HG03066 (cell line): Measurements from ENCODE around the gene PRKAG2.
"Not testable (repeated sequence)": the region's sequence is repeated elsewhere in the genome, so short reads cannot be mapped to it uniquely, and the experiment has no call there.

Source experiments
- ATAC-seq: cut with Tn5 transposase; IDR thresholded peaks from one replicate; pipeline ENCODE4 v1.9.1; 2021; ENCODE audit warnings: low read depth; ENCODE audit not compliant: unreplicated experiment

Gene PRKAG2

GRCh38 chr7:151552352-151553028, 324.4 kb downstream of the PRKAG2 start:
- no peak for ATAC-seq

- ATAC-seq: no peak
These were observed 325.1 kb downstream of the PRKAG2 start for GRCh38 chr7:151551820-151552219.

DNA sequence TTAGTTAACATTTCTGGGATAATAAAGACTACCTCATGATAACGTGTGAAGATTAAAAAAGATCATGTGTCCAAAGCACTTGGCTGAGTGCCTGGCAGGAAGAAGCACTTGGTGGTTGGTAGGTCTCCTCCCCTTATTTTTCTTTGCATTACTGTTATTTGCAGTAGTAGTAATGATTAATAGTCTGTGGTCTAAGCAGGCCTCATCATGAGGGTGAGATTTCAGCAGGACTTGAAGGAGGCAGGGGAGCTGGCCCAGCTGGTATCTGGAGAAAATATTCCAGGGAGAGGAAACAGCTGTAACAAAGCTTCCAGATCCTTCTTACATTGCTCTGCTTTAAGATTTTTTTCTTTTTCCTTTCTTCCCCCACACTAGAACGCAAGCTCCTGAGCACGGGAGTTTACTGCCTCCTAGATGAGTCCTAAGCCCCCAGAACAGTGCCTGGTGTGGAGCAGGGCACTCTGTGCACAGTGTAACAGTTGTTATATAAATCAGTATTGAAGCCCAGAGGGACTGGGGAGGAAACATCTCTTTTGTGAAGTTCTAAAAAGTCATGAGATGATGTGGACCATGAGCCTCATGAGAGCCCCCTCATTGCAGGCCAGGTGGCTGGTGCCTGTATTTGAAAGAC, 326.1 kb downstream of the PRKAG2 start:
- no peak for ATAC-seq

- no peak for ATAC-seq
These were observed 327.3 kb downstream of the PRKAG2 start for GRCh38 chr7:151549644-151550043.

- no peak for ATAC-seq
These were observed 327.8 kb downstream of the PRKAG2 start for GRCh38 chr7:151549083-151549482.

- ATAC-seq: no peak
These were observed 332.7 kb downstream of the PRKAG2 start for GRCh38 chr7:151544183-151544582.

DNA sequence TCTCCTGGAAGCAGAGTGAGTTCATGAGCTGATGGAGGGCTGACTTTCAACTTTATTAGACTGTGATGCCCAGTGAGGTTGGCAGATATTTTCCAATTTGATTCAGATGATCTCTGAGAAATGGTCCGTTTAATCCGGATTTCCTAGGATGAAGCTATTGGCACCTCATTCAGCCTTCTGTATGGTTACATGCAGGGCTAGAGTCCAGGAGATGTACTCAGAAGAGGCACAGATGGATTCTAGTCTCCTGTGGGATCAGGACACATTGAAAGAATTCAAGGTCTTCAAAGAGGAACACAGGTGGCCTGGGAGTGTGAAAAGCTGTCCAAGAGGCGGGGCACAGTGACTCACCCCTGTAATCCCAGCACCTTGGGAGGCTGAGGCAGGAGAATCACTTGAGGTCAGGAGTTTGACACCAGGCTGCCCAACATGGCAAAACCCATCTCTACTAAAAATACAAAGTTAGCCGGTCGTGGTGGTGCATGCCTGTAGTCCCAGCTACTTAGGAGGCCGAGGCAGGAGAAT, 334.2 kb downstream of the PRKAG2 start:
- ATAC-seq: no peak

DNA sequence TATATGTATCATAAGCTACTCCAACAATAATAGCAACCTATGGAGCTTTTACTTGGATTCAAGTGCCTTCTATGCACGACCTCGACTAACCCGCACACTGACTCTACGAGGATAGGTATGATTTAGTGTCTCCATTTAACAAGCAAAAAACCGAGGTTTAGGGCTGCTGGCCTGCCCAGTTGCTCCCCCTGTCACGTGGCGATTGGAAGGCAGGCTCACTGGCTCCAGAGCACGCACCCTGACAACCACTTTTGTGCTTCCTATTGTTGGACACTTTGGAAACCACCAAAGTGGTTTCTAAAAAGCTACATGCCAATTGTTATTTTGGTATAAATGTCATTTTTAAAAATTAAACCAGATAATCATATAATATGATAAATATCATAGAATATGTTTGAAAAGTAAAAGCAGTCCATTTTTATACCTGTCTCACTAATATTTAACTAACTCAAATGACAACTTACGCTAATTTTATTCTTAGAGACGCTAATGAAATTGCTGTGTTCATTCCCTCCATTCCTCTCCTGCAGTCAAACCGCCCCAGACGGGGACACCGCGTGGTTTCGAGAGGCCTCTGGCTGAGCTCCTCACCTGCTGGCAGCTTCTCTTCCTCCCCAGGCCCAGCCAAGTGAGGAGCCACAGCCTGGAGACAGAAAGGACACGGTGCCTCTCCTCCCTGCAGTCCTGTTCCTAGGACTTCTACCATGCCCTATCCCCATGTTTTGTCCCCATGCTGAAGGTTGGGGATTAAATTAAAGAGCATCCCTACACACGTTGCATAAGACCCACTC, 335.0 kb downstream of the PRKAG2 start:
- ATAC-seq: no peak

GRCh38 chr7:151540146-151540545, 336.8 kb downstream of the PRKAG2 start:
- no peak for ATAC-seq

- ATAC-seq: no peak
These were observed 337.7 kb downstream of the PRKAG2 start for GRCh38 chr7:151539088-151539671.

DNA sequence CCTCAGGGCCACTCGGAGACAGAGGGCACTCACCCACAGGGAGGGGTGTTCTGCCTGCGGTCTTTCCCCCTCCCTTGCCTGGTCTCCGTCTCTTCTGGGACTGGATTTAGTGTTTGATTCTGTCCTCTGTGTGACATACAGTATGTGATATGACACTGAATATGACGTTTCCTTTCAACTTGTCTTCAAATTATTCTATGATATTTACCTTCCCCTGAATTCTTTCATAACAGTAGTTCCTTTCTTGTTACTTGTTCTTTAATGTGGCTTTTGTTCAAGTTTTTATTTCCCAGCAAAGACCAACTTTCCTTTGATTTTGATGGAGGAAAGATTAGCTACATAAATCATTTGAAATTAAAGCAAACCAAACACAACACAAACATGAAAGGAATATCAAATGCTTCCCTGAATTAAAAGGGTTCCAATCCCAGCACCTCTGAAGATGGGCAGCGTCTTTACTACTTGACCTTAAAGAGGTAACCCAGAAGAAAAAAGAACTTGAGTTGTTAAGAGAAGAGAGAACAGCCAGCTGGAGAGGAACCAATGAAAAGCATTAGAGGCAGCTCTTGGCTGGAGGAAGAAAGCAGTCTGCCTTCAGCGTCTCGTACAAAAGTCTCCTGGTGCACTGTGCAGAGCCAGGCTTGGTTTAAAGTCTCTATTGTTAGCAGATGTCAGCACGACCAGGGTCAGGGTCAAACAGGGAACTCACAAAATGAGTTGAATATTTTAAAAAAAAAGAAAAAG, 338.9 kb downstream of the PRKAG2 start:
- ATAC-seq: no peak

- ATAC-seq: not testable (repeated sequence)
These were observed 340.7 kb downstream of the PRKAG2 start for GRCh38 chr7:151536178-151536577.

DNA sequence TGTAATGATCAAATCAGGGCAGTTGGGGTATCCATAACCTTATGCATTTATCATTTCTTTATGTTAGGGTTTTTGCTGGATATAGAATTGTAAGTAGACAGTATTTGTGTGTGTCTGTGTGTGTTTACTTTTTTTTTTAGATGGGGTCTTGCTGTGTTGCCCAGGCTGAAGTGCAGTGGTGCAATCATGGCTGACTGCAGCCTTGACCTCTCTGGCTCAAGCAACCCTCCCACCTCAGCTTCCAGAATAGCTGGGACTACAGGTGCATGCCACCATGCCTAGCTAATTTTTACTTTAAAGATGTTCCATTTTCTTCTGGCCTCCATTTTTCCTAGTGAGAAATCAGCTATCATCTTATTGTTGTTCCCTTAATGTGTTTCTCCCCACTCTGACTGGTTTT, 347.1 kb downstream of the PRKAG2 start:
- ATAC-seq: no peak

GRCh38 chr7:151524845-151525244, 352.1 kb downstream of the PRKAG2 start:
- ATAC-seq: no peak

- ATAC-seq: no peak
These were observed 352.6 kb downstream of the PRKAG2 start for GRCh38 chr7:151524331-151524730.

DNA sequence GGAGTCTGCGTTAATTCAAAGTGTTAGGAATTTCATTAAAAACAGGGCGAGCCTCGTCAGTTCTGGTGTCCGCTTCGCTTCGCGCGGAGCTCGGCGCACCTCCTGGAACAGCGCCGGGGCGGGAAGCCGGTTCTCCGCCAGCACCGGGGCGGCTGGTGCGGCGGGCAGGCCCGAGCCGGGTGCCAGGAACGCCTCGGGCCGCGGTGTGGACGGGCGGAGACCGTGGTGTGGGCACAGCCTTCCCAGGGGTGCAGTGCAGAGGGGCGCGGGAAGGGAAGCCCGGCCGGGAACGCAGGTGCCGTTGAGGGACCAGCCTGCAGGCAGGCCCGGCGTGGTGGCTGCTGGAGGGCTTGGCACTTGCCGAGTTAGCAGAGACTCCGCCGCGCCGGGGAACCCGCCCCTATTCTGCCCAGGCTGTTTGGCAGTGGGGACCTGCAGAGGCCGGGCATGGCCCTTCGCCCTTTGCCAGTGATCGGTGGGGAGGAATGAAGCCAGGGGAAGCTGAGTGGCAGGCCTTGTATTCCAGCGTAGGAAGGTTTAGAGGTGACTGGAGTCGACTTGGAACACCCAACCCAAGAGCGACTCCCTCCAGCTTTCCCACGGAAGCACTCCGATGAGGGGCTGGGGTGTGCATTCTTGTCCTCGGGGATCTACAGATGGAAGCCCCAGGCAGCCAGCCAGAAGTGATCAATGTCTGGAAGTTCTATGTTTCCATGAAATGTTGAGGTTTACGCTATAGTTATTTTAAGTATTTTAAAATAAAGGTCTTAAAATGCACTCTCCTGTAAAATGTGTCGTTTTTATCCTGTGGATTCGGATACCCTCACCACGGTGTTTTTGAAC, 356.3 kb downstream of the PRKAG2 start:
- no peak for ATAC-seq

- ATAC-seq: peak; percentile 72
These were observed 357.0 kb downstream of the PRKAG2 start, which contains the start of gene RHEB for GRCh38 chr7:151519765-151520418. TSS of gene RHEB (minus strand) at chr7:151519895. CDS start at chr7:151519511, 384 bp downstream.

DNA sequence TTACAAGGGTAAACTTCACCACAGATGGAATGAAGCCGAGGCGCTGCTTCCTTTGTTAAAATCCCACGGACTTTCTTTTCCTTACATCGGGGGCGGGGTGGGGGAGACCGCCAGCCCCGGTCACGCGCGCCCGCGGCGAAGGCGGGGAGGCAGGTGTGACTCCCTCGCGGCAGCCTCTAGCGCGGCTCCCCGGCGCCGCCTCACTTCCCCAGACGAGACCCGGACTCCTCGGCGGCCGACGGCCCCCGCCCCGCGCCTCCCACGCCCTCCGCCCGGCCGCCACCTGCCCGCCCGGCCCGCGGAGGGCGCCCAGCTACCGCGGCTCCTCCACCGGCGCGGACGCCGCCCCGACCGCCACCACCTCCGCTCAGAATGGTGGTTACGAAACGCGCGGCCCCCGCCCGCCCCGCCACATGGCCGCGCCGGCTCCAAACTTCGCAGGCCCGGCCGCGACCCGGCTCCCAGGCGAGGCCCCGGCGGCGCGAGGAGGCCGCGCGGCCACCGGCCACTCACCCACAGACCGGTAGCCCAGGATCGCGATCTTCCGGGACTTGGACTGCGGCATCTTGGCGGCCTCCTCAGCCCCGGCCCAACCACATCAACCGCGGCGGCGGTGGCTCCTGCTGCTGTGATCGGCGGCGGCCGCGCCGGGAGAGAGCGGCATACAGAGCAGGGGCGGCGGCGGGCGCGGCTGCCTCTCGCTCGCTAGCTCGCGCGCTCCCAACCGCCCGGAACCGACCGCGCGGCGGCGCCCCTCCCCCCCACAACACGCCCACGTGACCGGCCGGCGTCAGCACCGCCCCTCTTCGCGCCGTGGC, 357.8 kb downstream of the PRKAG2 start:
- ATAC-seq: peak; percentile 38
